Body of pancreas (tissue), 4 donors: ENCODE data around the gene RAP1A. TPM values are rescaled to one million over a fixed set of nuclear protein-coding genes. Genes with fewer than 3 reads are reported as not detected.
"Not testable (repeated sequence)": the region's sequence is repeated elsewhere in the genome, so short reads cannot be mapped to it uniquely, and the experiment has no call there.

ENCODE experiments used
- ATAC-seq: fragments of 150-250 bp; one replicate; pipeline ENCODE4 v1.9.1; 2016
- DNase-seq, 4 donors: peaks; one replicate each; pipeline ENCODE4 v3.0.0-alpha.2; 2019
- H3K27ac ChIP-seq, 4 donors: fragments of 200-600 bp; sonication (generic); 1 replicate in 3 of 4; 2 replicates in 1 of 4; pipeline versions ENCODE4 v1.5.1 to v1.6.1; 2016 to 2019; ENCODE audit warnings: mild to moderate bottlenecking in 1 of 4, mixed read lengths in 1 of 4, moderate library complexity in 1 of 4
- H3K27me3 ChIP-seq, 2 donors: fragments of 200-600 bp; sonication (generic); one replicate each; pipeline ENCODE4 v1.6.0; 2016; ENCODE audit warnings: mild to moderate bottlenecking in 1 of 2
- H3K36me3 ChIP-seq, 2 donors: fragments of 200-600 bp; sonication (generic); replicated peaks in 1 of 2; 2 replicates each; pipeline ENCODE4 v1.5.1; 2016; ENCODE audit warnings: low read depth in 2 of 2; ENCODE audit not compliant: insufficient read depth in 1 of 2
- H3K4me1 ChIP-seq: fragments of 200-600 bp; sonication (generic); one replicate; pipeline ENCODE4 v1.6.0; 2016
- H3K4me3 ChIP-seq, 2 donors: fragments of 200-600 bp; sonication (generic); 1 replicate in 1 of 2; 2 replicates in 1 of 2; pipeline ENCODE4 v1.5.1; 2016 to 2019
- H3K9me3 ChIP-seq, 3 donors: fragments of 200-600 bp; sonication (generic); 1 replicate in 2 of 3; 2 replicates in 1 of 3; pipeline ENCODE4 v1.5.1; 2016
- POLR2A ChIP-seq, 3 donors: fragments of 450-650 bp; IDR thresholded peaks; one replicate each; pipeline ENCODE4 v1.6.1; 2016; ENCODE audit warnings: antibody characterized with exemption in 3 of 3, mild to moderate bottlenecking in 2 of 3
- WGBS, 2 donors: methylation state at CpG; one replicate each; pipeline ENCODE4 v1.1.5; 2017; 5-methylcytosine and 5-hydroxymethylcytosine counted together
- intact Hi-C: fragments of 100-400 bp; cut with DNase I; formaldehyde crosslinking; loops from one replicate; pipeline ENCODE4 v1.15.1; 2023
- total RNA-seq, 2 donors: library from RNA; depleted of rRNA; stranded (reverse); fragments of >200 nt; gene quantifications; one replicate each; pipeline ENCODE4 v1.1.0, GENCODE V29; 2016
- TF ChIP-seq, protein P1 (sequence below), 7 experiments: fragments of 450-650 bp in 4 of 7; fragments of 200-600 bp in 3 of 7; sonication (generic) in 3 of 7; IDR thresholded peaks; one replicate each; pipeline ENCODE4 v1.5.1; 2016 to 2019; ENCODE audit warnings: antibody characterized with exemption in 7 of 7

Gene RAP1A
- total RNA-seq, 2 donors from 2014 or later, result 16.2 to 16.6 TPM

DNA sequence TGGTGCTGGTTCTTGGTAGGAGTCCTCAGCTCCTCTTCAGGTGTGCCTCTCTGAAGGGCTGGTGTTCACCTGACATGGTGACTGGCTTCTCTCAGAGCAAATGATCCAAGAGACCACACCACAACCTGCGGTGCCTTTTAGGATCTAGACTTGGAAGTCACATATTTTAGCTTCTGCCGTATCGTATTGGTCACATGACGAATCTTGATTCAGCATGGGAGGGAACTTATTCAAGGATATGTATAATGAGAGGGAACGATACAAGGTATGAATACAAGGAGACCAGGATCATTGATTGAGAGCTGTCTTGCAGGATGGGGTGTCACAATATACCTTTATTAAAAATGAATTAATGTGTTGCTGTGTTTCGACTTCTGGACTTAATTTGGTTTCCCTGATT, 58.0 kb downstream of the RAP1A start:
- TF ChIP-seq, protein P1, sequence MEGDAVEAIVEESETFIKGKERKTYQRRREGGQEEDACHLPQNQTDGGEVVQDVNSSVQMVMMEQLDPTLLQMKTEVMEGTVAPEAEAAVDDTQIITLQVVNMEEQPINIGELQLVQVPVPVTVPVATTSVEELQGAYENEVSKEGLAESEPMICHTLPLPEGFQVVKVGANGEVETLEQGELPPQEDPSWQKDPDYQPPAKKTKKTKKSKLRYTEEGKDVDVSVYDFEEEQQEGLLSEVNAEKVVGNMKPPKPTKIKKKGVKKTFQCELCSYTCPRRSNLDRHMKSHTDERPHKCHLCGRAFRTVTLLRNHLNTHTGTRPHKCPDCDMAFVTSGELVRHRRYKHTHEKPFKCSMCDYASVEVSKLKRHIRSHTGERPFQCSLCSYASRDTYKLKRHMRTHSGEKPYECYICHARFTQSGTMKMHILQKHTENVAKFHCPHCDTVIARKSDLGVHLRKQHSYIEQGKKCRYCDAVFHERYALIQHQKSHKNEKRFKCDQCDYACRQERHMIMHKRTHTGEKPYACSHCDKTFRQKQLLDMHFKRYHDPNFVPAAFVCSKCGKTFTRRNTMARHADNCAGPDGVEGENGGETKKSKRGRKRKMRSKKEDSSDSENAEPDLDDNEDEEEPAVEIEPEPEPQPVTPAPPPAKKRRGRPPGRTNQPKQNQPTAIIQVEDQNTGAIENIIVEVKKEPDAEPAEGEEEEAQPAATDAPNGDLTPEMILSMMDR (IDR thresholded peaks at IDR 0.05), result no peak
- no peak for TF ChIP-seq POLR2A (IDR thresholded peaks at IDR 0.05)
- no peaks in the 10 kb centered on the region for H3K27me3 ChIP-seq
- H3K36me3 ChIP-seq, result no peaks in the 10 kb centered on the region
- WGBS, 2 donors, result 94 to 96% methylated on average over 6 of the region's 6 CpGs
- H3K27ac ChIP-seq, result no peak overlapping the region
- no peaks in the 10 kb centered on the region for H3K4me1 ChIP-seq
- ATAC-seq (no peak), DNase-seq (no peak)
- H3K9me3 ChIP-seq, result no peaks in the 10 kb centered on the region
- intact Hi-C loops, result no loop called here
- H3K4me3 ChIP-seq, result no peak overlapping the region

DNA sequence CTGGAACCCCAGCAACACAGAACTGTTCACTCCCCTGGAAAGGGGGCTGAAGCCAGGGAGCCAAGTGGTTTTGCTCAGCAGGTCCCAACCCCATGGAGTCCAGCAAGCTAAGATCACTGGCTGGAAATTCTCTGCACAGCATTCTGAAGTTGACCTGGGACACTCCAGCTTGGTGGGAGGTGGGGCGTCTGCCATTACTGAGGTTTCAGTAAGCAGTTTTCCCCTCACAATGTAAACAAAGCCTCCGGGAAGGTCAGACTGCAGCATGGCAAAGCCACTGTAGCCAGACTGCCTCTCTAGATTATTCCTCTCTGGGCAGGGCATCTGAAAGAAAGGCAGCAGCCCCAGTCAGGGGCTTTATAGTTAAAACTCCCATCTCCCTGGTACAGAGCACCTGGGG, 60.0 kb downstream of the RAP1A start:
- no peaks in the 10 kb centered on the region for H3K36me3 ChIP-seq
- intact Hi-C loops, result no loop called here
- DNase-seq (no peak), ATAC-seq (no peak)
- no peak for TF ChIP-seq POLR2A (IDR thresholded peaks at IDR 0.05)
- TF ChIP-seq, protein P1 (IDR thresholded peaks at IDR 0.05), result no peak
- H3K27ac ChIP-seq, result no peak overlapping the region
- H3K4me3 ChIP-seq, result no peak overlapping the region
- no peaks in the 10 kb centered on the region for H3K27me3 ChIP-seq
- no peaks in the 10 kb centered on the region for H3K4me1 ChIP-seq
- H3K9me3 ChIP-seq, result no peaks in the 10 kb centered on the region
- WGBS, 2 donors, result 95% methylated on average over 2 of the region's 2 CpGs; no CpG with 5 or more reads in 1 of the 2 donors

DNA sequence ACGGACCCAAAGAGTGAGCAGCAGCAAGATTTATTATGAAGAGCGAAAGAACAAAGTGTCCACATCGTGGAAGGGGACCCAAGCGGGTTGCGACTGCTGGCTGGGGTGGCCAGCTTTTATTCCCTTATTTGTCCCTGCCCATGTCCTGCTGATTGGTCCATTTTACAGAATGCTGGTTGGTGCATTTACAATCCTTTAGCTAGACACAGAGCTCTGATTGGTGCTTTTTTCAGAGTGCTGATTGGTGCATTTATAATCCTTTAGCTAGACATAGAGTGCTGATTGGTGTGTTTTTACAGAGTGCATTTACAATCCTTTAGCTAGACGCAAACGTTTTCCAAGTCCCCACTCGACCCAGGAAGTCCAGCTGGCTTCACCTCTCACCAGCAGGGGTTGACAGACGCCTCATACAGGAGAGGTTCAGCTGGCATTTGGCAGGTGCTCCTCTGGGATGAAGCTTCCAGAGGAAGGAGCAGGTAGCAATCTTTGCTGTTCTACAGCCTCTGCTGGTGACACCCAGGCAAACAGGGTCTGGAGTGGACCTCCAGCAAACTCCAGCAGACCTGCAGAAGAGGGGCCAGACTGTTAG, 60.7 kb downstream of the RAP1A start:
- H3K27ac ChIP-seq, H3K4me1 ChIP-seq, H3K4me3 ChIP-seq, intact Hi-C loops, H3K36me3 ChIP-seq, H3K9me3 ChIP-seq, H3K27me3 ChIP-seq, DNase-seq, ATAC-seq: not testable (repeated sequence)
- 91 to 95% methylated on average over 9 of the region's 9 CpGs for WGBS, 2 donors

DNA sequence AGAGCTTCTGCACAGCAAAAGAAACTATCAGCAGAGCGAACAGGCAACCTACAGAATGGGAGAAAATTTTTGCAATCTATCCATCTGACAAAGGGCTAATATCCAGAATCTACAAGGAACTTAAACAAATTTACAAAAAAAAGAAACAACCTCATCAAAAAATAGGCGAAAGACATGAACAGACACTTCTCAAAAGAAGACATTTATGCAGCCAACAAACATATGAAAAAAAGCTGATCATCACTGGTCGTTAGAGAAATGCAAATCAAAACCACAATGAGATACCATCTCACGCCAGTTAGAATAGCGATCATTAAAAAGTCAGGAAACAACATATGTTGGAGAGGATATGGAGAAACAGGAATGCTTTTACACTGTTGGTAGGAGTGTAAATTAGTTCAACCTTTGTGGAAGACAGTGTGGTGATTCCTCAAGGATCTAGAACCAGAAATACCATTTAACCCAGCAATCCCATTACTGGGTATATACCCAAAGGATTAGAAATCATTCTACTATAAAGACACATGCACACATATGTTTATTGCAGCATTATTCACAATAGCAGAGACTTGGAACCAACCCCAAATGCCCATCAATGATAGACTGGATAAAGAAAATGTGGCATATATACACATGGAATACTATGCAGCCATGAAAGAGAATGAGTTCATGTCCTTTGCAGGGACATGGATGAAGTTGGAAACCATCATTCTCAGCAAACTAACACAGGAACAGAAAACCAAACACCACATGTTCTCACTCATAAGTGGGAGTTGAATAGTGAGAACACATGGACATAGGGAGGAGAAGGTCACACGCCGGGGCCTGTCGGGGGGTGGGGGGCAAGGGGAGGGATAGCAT, 65.9 kb downstream of the RAP1A start:
- intact Hi-C loops, H3K27ac ChIP-seq, H3K9me3 ChIP-seq, H3K4me3 ChIP-seq, ATAC-seq, H3K4me1 ChIP-seq, H3K27me3 ChIP-seq, H3K36me3 ChIP-seq, DNase-seq: not testable (repeated sequence)
- WGBS, 2 donors, result 93 to 95% methylated on average over 8 of the region's 8 CpGs

DNA sequence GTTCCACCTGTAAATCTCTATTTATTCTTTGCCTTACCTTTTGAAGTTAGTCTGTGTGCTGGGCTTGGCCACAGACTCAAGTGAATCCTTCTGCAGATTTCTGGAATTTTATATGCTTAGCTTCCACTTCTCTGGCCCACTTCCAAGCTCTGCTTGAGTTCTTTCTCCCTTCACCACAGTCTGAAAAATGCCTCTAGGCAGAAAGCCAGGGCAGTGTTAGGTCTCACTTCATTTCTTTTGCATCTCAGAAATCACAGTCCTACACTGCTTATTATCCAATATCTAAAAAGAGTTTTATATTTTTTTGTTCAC, 70.7 kb downstream of the RAP1A start:
- ATAC-seq, result peak; percentile 35

More for the DNA sequence above, 70.7 kb downstream of the RAP1A start:
- H3K9me3 ChIP-seq, result no peaks in the 10 kb centered on the region
- H3K36me3 ChIP-seq, result peaks cover 0 to 4% of the 10 kb centered on the region in 2 donors
- peaks cover 15% of the 10 kb centered on the region for H3K4me1 ChIP-seq
- TF ChIP-seq POLR2A (IDR thresholded peaks at IDR 0.05), result no peak
- TF ChIP-seq, protein P1 (IDR thresholded peaks at IDR 0.05), result no peak
- H3K4me3 ChIP-seq, result no peak overlapping the region
- H3K27ac ChIP-seq, result peak overlapping the region in 1 of 4 donors; percentile 9
- DNase-seq, result peak; percentile 38 to 73 (median 64)
- intact Hi-C loops, result no loop called here
- H3K27me3 ChIP-seq, result no peaks in the 10 kb centered on the region
